ENCODE results near the gene LGR4.

GRCh38 chr11:27401280-27401832, 71.2 kb downstream of the LGR4 start:
- TF ChIP-seq CTCF (IDR thresholded peaks at IDR 0.05 in 4 of 5, conservative IDR thresholded peaks at IDR 0.05 in 1 of 5): no peak
- TF ChIP-seq POLR2A (IDR thresholded peaks at IDR 0.05): no peak
